Heart left ventricle (tissue), 13 donors: ENCODE results near the gene TNFAIP6.

Experiments
- POLR2A ChIP-seq, 2 donors: fragments of 450-650 bp; IDR thresholded peaks; one replicate each; pipeline ENCODE4 v1.6.1; 2017; ENCODE audit warnings: antibody characterized with exemption in 2 of 2, mild to moderate bottlenecking in 2 of 2, moderate library complexity in 2 of 2
- TF ChIP-seq, protein P1 (sequence below), 12 donors: fragments of 200-600 bp; sonication (generic) in 4 of 12; IDR thresholded peaks; one replicate each; pipeline versions ENCODE4 v1.5.0 to v1.8.0; 2018 to 2022; ENCODE audit warnings: antibody characterized with exemption in 12 of 12, mild to moderate bottlenecking in 5 of 12
- donor health status: ischemic (EF 13 %, LVEDD 7.1; RV severe dilation, severe dysfunction).
- donor health status: DM: no; HTN: yes; CAD: no.
- donor health status: DM: no; HTN: no; CAD: no.
- donor health status: ischemic (EF 25% LVEDD 6.9; RV normal size, moderate dysfunction).
- donor health status: ischemic (EF 25% LVEDD 5.7; RV mildly dilated, moderate dysfunction).
- donor health status: ischemic (EF 35%, LVEDD 5.7; RV mildly dilated, moderate dysfunction).
- donor health status: nonischemic (EF 11% LVEDD 7.7; RV severe dilation, severe dysfunction).
- donor health status: DM: yes; HTN: yes; CAD: no.
- donor health status: PGD.
- donor health status: ischemic (EF 29% LVEDD 5.4; RV normal size, mild dysfunction).
- donor health status: nonischemic (EF 23%, LVEDD 6.1; RV moderate dilation, normal function).

DNA sequence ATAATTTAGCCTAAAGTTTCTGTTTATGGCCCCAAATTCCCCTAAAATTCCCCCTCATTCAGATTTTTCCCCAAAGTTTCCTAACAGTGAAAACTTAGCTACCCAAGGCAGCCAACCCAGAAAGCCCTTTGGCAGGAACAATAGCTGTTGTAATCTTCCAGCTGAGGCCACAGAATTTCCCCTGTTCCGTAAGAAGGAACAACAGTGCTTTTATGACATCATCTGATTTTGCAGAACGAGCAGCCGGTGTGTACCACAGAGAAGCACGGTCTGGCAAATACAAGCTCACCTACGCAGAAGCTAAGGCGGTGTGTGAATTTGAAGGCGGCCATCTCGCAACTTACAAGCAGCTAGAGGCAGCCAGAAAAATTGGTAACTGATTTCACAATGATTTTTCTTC is 6.3 kb downstream of the TNFAIP6 start:
- TF ChIP-seq, protein P1, sequence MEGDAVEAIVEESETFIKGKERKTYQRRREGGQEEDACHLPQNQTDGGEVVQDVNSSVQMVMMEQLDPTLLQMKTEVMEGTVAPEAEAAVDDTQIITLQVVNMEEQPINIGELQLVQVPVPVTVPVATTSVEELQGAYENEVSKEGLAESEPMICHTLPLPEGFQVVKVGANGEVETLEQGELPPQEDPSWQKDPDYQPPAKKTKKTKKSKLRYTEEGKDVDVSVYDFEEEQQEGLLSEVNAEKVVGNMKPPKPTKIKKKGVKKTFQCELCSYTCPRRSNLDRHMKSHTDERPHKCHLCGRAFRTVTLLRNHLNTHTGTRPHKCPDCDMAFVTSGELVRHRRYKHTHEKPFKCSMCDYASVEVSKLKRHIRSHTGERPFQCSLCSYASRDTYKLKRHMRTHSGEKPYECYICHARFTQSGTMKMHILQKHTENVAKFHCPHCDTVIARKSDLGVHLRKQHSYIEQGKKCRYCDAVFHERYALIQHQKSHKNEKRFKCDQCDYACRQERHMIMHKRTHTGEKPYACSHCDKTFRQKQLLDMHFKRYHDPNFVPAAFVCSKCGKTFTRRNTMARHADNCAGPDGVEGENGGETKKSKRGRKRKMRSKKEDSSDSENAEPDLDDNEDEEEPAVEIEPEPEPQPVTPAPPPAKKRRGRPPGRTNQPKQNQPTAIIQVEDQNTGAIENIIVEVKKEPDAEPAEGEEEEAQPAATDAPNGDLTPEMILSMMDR (IDR thresholded peaks at IDR 0.05) = no peak
- no peak for TF ChIP-seq POLR2A (IDR thresholded peaks at IDR 0.05)
